ENCODE data around the gene DSCAML1.
"Not testable (repeated sequence)": the region's sequence is repeated elsewhere in the genome, so short reads cannot be mapped to it uniquely, and the experiment has no call there.

The DSCAML1 gene

DNA sequence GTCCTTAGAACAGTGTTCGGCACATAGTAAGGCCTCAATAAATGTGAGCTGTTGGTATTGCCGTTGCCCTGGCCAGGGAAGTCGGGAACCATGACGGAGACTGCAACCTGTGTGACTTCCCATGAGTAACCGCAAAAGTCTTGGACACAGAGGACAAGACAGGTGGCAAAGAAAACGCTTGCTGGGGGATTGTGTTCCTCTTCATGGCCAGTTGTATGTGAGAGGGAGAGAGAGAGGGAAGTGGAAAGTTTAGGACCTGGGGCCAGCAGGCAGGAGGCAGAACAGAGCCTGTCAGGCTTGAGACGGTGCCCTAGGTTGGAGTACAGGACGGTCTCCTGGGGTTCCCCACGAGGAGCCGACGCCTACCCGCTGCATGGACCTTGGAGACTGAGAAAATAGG, 379.2 kb downstream of the DSCAML1 start:
- FAIRE-seq, result no peak
- no peak for DNase-seq (ENCODE audit: low spot score)

DNA sequence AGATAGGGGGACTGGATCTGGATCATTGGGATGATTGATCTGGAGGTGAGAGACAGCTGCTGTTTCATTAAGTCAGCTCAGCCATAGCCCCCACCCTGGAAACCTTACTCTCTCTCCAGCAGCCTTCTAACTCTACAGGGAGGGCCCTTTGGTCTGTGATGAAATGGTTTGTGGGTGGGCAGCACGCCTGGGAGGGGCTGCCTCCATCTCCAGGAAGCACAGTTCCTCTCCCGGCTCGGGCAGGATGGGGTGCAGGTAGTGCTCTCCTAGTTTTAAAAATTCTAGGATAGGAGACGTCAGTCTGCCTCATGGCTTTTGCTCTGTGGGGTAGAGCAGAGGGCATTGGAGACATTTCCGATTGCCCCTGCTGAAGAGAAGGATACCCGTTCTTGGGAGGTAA, 379.7 kb downstream of the DSCAML1 start:
- DNase-seq (ENCODE audit: low spot score), result no peak
- no peak for FAIRE-seq

DNA sequence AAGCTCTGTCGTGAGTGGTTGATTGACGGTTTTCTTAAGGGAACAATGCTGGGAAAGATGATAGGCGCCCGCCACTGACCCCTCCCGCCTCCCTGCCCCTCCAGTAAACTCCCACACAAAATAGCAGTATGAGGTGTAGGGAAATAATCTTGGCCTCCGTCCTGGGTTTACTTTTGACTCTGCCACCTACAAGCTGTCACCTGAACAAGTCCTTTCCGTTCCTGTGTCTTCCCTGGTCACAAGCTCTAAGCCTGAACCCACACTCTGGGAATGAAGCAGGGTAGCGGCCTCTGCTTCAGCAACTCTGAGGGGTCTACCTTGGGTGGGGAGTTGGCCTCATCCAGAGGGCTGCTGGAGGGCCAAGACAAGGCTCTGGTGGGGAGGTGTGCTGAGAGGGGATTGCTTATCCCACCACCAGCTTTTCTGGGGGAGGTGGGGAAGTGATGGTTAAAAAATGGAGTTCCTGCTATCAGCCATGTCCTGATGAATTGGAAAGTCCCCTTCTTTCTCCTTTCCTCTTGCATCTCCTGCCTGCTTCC, 381.6 kb downstream of the DSCAML1 start:
- no peak for FAIRE-seq
- DNase-seq (ENCODE audit: low spot score), result no peak

DNA sequence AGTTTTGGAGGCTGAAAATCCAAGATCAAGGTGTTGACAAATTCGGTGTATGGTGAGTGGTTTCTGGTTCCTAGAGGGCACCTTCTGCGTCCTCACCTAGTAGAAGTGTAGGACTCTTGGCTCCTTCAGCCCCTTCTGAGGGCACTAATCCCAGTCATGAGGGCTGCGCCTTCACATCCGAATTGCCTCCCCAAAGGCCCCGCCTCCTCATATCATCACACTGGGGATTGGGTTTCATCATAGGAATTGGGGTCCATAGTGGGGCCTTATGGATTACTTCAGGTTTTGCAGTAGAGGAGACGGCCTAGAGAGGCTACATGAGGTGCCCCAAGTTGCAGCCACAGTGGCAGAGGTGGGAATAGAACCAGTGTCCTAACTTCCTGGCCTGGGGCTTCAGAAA, 382.3 kb downstream of the DSCAML1 start:
- no peak for FAIRE-seq
- DNase-seq (ENCODE audit: low spot score), result no peak

DNA sequence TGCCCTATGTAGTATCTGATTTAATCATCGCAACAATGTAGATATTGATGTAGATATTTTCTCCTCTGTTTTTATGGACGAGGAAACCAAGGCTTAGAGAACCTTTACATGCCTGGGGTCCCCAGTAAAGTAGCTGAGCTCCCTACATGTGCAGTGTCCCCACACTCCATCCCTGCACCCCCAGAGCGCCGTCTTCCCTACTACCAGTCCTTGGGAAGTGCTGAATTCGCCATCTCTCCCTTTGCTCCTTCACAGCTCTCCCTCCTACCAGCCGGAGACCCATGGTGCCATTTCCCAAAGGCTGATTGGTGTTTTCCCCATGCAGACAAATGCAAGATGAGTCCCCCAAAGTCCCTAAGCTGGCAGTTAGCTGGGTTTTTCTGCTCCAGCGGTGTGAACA, 383.4 kb downstream of the DSCAML1 start:
- DNase-seq (ENCODE audit: low spot score) (no peak), FAIRE-seq (no peak)

DNA sequence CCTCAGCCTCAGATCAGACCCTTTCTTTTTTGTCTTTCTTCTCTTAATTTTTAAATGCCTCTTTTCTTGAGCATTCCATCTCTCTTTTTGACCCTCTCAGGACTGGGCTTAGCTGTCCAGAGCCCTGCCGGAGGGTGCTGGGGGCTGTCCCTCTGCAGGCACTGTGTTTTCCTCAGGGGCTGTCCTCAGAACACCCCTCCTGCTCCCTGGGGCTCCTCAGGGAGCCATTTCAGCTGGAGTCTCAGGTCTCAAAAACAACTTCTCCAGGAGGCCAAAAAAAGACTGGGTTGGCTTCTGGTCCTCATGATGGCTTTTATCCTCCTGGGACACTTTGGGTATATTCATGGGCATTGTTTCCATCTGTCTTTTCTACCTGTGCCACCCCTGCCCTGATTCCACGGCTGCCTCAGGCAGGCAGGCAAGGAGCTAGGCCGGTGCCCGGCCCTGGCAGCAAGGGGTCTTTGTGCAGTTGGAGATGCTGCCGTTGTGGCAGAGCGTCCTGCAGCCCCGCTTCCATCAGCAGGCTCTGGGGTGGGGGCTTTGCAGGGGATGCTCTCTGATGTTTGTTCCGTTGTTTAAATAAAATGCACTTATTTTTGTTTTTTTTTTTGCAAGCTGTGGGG, 384.3 kb downstream of the DSCAML1 start:
- DNase-seq (ENCODE audit: low spot score) (no peak), FAIRE-seq (no peak)

DNA sequence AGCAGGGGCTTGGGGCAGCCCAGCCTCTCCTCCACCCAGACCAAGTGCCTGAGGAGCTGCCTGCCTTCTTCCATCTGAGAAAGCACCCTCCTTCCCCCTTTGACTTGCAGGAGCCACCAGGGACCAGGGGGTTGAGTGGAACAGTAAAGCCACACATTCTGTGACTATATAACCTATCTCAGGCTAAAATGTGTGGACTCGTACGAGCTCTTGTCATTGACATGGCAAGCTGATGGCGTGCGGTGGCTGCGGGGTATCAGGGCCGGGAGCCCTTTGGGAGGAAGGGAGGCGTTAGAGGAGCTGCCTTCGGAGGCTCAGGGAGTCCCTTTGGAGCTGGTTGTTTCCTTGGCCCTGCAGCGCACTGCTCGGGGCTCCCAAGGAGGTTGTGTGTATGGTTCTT, 384.8 kb downstream of the DSCAML1 start:
- FAIRE-seq, result no peak
- no peak for DNase-seq (ENCODE audit: low spot score)

DNA sequence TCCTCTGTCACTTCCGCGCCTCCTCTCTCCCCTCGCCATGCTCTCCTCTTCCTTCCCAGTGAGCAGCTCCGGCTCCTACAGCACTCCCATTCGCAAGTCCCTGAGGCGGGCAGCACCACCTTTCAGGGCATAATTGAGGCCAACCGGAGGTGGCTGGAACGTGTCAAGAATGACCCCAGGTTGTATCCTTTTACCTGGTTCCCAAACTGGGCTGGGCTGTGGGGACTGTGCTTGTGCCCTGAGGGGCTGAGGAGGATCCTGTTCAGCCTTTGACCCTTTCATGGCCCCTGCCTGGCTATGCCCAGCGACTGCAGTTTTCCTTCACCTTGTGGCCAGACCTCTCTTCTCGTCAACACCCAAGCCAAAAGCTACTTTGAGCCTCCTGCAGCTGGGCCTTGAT, 385.3 kb downstream of the DSCAML1 start:
- FAIRE-seq (no peak), DNase-seq (ENCODE audit: low spot score) (no peak)

DNA sequence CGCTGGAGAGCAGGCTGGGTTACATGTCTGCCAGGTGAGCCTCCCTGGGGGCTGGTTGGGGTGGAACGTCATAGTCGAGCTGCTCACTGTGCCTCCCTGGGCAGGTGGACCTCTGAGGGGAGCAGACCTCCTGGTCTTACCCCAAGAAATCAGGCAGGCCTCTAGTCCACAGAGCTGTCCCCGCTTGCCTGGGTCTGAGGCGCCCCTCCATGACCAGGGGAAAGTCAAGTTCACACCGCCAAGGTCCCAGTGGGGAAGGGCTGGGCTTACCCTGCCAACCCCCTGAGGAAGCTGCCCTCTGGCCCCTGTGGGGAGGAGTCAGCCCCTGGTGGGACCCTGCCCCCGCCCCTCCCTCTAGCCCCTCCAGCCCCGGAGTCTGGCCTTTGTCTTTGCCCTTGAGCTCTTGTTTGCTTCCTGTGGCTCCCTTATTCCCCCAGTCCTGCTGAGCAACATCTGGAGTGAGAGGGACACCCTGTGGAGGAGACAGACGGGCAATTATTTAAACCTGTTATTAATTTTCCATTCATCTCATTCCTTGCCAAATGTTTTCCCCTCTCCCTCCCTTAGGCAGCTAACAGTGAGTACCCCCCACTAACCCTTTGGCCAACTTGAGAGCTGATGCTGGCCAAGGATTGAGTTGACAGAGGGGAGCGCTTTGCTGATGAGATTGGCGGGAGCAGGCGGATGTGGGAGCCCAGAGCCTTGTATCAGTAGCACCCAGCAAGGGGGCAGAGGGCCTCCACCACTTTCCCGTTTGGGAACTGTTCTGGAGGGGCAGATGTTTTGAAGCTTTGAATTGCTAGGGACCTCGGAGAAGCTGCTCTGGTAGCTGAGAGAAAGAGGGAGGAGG, 385.9 kb downstream of the DSCAML1 start:
- FAIRE-seq (no peak), DNase-seq (ENCODE audit: low spot score) (no peak)

DNA sequence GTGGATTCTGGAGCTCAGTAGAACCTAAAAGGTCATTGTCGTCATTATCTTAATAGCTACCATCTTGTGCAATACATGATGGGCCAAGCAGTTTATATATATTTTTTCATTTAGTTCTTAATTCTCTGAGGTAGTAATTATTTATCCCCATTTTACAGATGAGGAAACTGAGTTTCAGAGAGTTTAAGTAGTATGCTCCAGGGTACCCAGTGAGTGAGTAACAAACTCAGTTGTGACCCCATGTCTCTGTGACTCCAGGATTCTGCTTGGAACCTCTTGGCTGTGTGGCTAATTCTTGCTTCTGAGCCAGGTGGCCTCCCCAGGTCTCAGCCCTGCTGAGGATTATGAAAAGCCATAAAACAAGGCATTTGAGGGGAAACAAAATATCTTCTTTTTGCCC, 386.8 kb downstream of the DSCAML1 start:
- FAIRE-seq, result no peak
- DNase-seq (ENCODE audit: low spot score), result no peak

DNA sequence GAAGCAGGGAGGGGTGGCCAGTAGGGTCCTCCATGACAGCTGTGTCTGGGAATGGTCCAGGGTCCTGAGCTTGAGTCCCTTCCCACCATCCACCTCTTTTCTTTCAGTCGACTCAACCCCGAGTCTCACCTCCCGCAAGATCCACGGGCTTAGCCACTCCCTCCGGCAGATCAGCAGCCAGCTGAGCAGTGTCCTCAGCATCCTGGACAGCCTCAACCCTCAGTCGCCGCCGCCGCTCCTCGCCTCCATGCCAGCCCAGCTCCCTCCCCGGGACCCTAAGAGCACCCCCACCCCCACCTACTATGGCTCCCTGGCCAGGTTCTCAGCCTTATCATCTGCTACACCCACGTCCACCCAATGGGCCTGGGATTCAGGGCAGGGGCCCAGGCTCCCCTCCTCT, 387.5 kb downstream of the DSCAML1 start:
- DNase-seq (ENCODE audit: low spot score), result no peak
- FAIRE-seq, result no peak

DNA sequence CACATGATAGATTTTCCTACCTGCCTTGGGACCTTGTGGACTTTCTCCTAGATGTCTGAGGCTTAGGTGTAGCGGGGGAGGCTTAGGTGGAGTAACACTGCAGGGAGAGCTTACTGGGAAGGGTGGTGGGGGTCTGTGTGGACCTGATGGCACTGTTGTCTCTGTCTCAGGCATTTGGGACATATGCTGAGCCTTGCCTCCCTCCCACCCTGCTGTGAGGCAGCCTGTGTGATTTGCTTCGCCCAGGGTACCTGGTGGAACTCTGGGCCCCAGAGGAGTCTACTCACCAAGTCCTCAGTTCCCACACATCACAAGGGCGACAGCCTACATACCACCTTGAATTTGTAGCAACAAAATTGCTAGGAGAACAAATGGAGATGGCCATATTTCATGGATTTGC, 388.7 kb downstream of the DSCAML1 start:
- no peak for FAIRE-seq
- no peak for DNase-seq (ENCODE audit: low spot score)

DNA sequence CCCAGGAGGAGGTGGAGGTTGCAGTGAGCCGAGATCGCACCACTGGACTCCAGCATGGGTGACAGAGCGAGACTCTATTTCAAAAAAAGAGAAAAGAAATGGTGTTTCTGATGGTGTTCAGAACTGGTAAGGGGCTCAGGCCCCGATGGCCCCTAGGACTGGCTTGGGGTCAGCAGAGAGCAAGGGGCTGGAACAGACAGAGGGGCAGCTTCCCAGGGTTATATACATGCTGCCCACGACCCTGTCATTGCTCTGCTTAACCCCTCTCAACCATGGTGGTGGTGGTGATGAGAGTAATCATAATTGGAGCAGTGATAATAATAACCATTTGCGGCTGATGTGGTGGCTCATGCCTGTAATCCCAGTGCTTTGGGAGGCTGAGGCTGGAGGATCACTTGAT, 390.0 kb downstream of the DSCAML1 start:
- FAIRE-seq (no peak), DNase-seq (ENCODE audit: low spot score) (no peak)

DNA sequence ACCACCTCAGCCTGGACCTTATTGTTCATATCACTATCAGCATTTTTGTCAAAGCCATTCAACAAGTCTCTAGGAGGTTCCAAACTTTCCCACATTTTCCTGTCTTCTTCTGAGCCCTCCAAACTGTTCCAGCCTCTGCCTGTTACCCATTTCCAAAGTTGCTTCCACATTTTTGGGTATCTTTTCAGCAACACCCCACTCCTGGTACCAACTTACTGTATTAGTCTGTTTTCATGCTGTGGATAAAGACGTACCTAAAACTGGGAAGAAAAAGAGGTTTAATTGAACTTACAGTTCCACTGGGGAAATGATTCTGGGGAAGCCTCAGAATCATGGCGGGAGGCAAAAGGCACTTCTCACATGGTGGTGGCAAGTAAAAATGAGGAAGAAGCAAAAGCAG, 391.1 kb downstream of the DSCAML1 start:
- DNase-seq (ENCODE audit: low spot score); FAIRE-seq: not testable (repeated sequence)

DNA sequence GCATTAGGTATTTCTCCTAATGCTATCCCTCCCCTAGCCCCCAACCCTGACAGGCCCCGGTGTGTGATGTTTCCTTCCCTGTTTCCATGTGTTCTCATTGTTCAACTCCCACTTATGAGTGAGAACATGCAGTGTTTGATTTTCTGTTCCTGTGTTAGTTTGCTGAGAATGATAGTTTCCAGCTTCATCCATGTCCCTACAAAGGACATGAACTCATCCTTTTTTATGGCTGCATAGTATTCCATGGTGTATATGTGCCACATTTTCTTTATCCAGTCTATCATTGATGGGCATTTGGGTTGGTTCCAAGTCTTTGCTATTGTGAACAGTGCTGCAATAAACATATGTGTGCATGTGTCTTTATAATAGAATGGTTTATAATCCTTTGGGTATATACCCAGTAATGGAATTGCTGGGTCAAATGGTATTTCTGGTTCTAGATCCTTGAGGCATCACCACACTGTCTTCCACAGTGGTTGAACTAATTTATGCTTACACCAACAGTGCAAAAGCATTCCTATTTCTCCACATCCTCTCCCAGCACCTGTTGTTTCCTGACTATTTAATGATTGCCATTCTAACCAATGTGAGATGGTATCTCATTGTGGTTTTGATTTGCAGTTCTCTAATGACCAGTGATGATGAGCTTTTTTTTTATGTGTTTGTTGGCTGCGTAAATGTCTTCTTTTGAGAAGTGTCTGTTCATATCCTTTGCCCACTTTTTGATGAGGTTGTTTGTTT, 397.7 kb downstream of the DSCAML1 start:
- not testable (repeated sequence) for FAIRE-seq; DNase-seq (ENCODE audit: low spot score)

DNA sequence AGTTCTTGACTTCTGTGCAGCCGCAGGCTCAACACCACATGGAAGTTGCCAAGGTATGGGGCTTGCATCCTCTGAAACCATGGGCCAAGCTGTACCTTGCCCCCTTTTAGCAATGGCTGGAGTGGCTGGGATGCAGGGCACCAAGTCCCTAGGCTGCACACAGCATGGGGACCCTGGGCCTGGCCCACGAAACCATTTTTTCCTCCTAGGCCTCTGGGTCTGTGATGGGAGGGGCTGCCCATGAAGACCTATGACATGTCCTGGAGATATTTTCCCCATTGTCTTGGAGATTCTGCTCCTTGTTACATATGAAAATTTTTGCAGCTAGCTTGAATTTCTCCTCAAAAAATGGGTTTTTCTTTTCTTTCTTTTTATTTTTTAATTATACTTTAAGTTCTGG, 398.4 kb downstream of the DSCAML1 start:
- not testable (repeated sequence) for DNase-seq (ENCODE audit: low spot score)

DNA sequence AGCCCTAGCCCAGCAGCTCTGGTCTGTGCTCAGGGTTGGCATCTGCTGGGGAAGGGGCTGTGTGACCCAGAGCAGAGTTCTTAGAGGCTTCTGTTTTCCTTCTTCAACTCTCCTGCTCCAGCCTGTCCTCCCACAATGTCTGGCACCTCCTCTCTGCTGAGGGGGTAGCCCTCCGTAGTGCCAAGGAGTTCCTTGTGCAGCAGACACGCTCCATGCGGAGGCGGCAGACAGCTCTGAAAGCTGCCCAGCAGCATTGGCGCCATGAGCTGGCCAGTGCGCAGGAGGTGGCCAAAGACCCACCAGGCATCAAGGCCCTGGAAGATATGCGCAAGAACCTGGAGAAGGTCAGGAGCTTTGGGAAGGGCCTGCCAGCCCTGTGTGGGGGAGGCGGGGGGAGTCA, 400.0 kb downstream of the DSCAML1 start:
- DNase-seq (ENCODE audit: low spot score) (no peak), FAIRE-seq (no peak)

More for the DNA sequence above, 398.4 kb downstream of the DSCAML1 start:
- not testable (repeated sequence) for FAIRE-seq

DNA sequence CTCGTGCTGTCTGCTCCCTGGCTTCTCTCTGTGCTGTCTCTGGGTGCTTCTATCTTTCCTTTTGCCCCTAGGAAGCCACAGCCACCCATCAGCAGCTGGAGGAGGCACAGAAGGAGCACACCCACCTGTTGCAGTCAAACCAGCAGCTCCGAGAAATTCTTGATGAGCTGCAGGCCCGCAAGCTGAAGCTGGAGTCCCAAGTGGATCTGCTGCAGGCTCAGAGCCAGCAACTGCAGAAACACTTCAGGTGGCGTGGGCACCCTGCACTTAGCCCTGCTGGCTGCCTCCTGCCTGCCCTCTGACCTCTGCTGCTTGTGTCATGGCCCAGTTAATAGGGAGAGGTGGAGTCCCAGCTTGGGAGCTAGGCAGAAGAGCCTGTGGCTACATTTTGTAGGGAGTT, 401.5 kb downstream of the DSCAML1 start:
- DNase-seq (ENCODE audit: low spot score) (no peak), FAIRE-seq (no peak)

DNA sequence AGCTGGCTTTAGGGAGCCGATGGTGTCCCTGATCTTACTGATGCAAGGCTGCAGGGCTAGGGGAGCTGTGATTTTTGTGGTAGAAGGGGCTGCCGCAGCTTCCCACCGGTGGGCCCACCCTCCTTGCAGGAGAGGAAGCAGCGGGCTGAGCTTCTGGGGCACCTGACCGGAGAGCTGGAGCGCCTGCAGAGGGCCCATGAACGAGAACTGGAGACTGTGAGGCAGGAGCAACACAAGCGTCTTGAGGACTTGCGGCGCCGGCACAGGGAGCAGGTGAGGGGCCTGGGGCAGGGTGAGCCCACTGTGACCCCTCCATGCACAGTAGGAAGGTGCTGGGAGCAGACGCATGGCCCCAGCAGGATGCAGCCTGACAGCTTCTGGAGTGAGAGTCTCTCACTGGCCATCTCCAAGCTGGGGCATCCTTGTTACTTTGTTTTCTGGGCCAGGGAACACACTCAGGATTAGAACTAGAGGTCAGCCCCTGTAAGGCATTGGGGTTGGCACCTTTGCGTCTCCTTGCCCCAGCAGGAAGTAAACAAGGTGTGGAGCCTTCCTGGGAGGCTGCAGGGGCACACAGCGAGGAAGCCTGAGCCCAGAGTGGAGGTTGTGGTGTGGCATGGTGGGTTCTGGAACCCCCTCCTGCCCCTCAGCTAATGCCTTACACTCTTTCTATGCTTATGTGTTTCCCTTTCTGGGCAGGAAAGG, 402.6 kb downstream of the DSCAML1 start:
- FAIRE-seq (no peak), DNase-seq (ENCODE audit: low spot score) (no peak)

DNA sequence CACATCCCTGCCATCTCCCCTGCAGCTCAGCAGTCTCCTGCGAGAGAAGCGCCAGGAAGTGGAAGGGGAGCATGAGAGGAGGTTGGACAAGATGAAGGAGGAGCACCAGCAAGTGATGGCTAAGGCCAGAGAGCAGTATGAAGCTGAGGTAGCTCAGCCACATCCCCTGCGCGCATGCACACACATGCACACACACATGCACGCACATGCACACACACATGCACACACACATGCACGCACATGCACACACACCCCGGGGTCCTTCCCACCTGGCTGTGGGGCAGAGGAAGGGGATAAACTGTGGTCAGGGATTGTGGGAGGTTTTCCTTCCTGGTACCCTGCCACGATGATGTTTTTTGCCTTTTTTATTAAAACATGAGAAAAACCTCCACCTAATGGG, 404.0 kb downstream of the DSCAML1 start:
- FAIRE-seq, result no peak
- DNase-seq (ENCODE audit: low spot score), result no peak

DNA sequence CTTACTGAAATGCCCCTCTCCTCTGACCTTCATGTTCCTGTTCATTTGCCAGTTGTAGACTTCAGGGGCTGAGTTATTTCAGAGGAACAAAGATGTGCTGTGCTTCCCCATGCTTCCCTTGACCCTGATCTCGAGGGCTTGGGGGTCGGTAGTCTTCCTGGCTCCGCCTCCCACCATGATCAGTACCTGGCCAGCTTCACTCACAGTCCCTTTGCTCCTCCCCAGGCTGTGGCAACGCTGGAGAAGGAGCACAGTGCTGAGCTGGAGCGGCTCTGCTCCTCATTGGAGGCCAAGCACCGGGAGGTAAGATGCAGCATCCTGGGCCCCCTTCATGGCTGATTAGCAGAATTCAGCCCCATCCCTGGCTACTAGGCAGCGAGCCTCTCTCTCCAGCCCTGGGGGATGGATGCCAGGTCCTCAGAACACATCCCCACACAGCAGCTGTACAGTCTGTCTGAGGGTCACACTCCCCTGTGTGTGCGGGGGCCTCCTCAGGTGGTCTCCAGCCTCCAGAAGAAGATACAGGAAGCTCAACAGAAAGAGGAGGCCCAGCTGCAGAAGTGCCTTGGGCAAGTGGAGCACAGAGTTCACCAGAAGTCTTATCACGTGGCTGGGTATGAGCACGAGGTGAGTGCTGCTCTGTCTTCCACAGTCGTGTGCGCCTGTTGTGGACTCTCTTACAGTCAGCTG, 404.9 kb downstream of the DSCAML1 start:
- FAIRE-seq (no peak), DNase-seq (ENCODE audit: low spot score) (no peak)

All from RCC 7860 (cell line).